Right atrium auricular region (tissue), 2 donors: Measurements from ENCODE around the gene ACO2. TPM values are rescaled to one million over a fixed set of nuclear protein-coding genes. Genes with fewer than 3 reads are reported as not detected.
"Not testable (repeated sequence)": the region's sequence is repeated elsewhere in the genome, so short reads cannot be mapped to it uniquely, and the experiment has no call there.

ENCODE experiments used
- DNase-seq: peaks from one replicate; pipeline ENCODE4 v3.0.0-alpha.2; 2019; ENCODE audit warnings: low spot score
- H3K27ac ChIP-seq, 2 donors: fragments of 200-600 bp; sonication (generic); 1 replicate in 1 of 2; 2 replicates in 1 of 2; pipeline ENCODE4 v1.5.1; 2016 to 2019
- H3K27me3 ChIP-seq, 2 donors: fragments of 200-600 bp; sonication (generic); one replicate each; pipeline versions ENCODE4 v1.5.1 to v1.6.0; 2017 to 2019
- H3K36me3 ChIP-seq: fragments of 200-600 bp; sonication (generic); one replicate; pipeline ENCODE4 v1.5.1; 2016
- H3K4me1 ChIP-seq, 2 donors: fragments of 200-600 bp; sonication (generic); one replicate each; pipeline versions ENCODE4 v1.5.1 to v1.6.0; 2017 to 2019
- H3K4me3 ChIP-seq, 2 donors: fragments of 200-600 bp; sonication (generic); 1 replicate in 1 of 2; 2 replicates in 1 of 2; pipeline ENCODE4 v1.5.1; 2017 to 2019; ENCODE audit warnings: mild to moderate bottlenecking in 1 of 2, moderate library complexity in 1 of 2
- H3K9me3 ChIP-seq, 2 donors: fragments of 200-600 bp; sonication (generic); one replicate each; pipeline ENCODE4 v1.5.1; 2019
- total RNA-seq, 2 donors: library from RNA; depleted of rRNA; stranded (reverse); fragments of >200 nt; gene quantifications; one replicate each; pipeline ENCODE4 v1.1.0, GENCODE V29; 2016
- TF ChIP-seq, protein P1 (sequence below), 2 donors: fragments of 200-600 bp; sonication (generic); IDR thresholded peaks; one replicate each; pipeline ENCODE4 v1.5.1; 2019; ENCODE audit warnings: antibody characterized with exemption in 2 of 2

The ACO2 gene
- total RNA-seq, 2 donors from 2014 or later, result 447 to 604 TPM

- peaks cover 0 to 41% of the 10 kb centered on the region in 2 donors for H3K4me1 ChIP-seq
- TF ChIP-seq, protein P1, sequence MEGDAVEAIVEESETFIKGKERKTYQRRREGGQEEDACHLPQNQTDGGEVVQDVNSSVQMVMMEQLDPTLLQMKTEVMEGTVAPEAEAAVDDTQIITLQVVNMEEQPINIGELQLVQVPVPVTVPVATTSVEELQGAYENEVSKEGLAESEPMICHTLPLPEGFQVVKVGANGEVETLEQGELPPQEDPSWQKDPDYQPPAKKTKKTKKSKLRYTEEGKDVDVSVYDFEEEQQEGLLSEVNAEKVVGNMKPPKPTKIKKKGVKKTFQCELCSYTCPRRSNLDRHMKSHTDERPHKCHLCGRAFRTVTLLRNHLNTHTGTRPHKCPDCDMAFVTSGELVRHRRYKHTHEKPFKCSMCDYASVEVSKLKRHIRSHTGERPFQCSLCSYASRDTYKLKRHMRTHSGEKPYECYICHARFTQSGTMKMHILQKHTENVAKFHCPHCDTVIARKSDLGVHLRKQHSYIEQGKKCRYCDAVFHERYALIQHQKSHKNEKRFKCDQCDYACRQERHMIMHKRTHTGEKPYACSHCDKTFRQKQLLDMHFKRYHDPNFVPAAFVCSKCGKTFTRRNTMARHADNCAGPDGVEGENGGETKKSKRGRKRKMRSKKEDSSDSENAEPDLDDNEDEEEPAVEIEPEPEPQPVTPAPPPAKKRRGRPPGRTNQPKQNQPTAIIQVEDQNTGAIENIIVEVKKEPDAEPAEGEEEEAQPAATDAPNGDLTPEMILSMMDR (IDR thresholded peaks at IDR 0.05), result no peak
- H3K36me3 ChIP-seq, result no peaks in the 10 kb centered on the region
- DNase-seq, result no peak
- H3K9me3 ChIP-seq, result no peaks in the 10 kb centered on the region
- H3K4me3 ChIP-seq, result no peak overlapping the region
- no peaks in the 10 kb centered on the region for H3K27me3 ChIP-seq
- H3K27ac ChIP-seq, result peak overlapping the region in 1 of 2 donors; percentile 31
Observed at GRCh38 chr22:41555325-41555982, 86.5 kb downstream of the ACO2 start.

DNA sequence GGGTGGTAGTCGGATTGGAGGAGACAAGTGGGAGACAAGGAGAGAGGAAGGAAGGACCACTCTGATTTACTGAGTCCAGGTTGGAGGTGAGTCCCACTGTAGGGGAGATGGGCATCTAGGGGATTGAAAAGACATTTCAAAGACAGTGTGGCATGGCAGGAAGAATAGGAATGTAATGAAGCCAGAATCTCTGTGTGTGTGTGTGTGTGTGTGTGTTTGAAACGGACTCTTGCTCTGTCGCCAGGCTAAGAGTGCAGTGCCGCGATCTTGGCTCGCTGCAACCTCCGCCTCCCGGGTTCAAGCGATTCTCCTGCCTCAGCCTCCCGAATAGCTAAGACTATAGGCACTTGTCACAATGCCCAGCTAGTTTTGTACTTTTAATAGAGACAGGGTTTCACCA lies 87.6 kb downstream of the ACO2 start:
- Histone ChIP-seq H3K9me3 (no peaks in the 10 kb centered on the region), H3K27ac (peak overlapping the region; percentile 80 to 81), H3K4me1 (peaks cover 0 to 42% of the 10 kb centered on the region in 2 donors), H3K36me3 (no peaks in the 10 kb centered on the region), H3K27me3 (no peaks in the 10 kb centered on the region), H3K4me3 (no peak overlapping the region)
- no peak for DNase-seq
- TF ChIP-seq, protein P1 (IDR thresholded peaks at IDR 0.05), result no peak

GRCh38 chr22:41557401-41558240 lies 88.7 kb downstream of the ACO2 start:
- no peaks in the 10 kb centered on the region for H3K36me3 ChIP-seq
- H3K4me1 ChIP-seq, result peaks cover 0 to 46% of the 10 kb centered on the region in 2 donors
- H3K9me3 ChIP-seq, result no peaks in the 10 kb centered on the region
- DNase-seq, result peak; percentile 80
- no peaks in the 10 kb centered on the region for H3K27me3 ChIP-seq
- H3K4me3 ChIP-seq, result peak overlapping the region in 1 of 2 donors; percentile 11
- H3K27ac ChIP-seq, result peak overlapping the region; percentile 80 to 81
- TF ChIP-seq, protein P1 (IDR thresholded peaks at IDR 0.05), result no peak

DNA sequence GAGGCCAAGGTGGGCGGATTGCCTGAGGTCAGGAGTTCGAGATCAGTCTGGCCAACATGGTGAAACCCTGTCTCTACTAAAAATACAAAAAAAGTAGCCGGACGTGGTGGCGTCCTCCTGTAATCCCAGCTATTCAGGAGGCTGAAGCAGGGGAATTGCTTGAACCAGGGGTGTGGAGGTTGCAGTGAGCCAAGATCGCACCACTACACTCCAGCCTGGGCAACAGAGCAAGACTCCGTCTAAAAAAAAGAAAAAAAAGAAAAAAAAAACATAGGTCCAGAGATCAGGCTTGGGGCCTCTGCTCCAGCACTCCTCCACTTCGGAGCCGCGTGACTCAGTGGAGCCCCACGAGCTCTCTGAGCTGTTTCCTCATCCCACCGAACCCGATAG lies 89.3 kb downstream of the ACO2 start:
- DNase-seq, H3K4me3 ChIP-seq, H3K27me3 ChIP-seq, H3K36me3 ChIP-seq, H3K9me3 ChIP-seq: not testable (repeated sequence)
- peak overlapping the region; percentile 80 to 81 for H3K27ac ChIP-seq
- H3K4me1 ChIP-seq, result peaks cover 0 to 52% of the 10 kb centered on the region in 2 donors

DNA sequence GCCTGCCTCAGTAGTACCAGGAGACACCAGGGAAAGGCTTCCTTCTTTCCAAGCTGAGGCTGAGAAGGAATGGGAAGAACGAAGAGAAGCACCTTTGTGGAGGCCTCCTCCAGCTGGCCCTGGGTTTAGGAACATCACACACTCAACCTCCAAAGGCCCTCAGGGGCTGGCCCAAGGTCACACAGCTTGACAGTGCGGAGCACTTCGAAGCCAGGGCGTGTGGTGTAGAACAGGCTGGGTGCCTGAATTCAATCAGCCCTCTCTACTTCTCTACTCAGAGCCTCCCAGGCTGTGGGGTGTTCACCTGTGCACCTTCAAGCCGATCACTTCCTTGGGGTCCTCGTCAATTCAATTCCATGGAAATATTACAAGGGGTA lies 91.2 kb downstream of the ACO2 start:
- Histone ChIP-seq H3K27ac (peak overlapping the region; percentile 92 to 95), H3K4me1 (peaks cover 0 to 62% of the 10 kb centered on the region in 2 donors), H3K9me3 (no peaks in the 10 kb centered on the region), H3K27me3 (no peaks in the 10 kb centered on the region), H3K36me3 (peaks cover 7% of the 10 kb centered on the region), H3K4me3 (peak overlapping the region; percentile 54 to 61)
- TF ChIP-seq, protein P1 (IDR thresholded peaks at IDR 0.05), result no peak
- no peak for DNase-seq

- H3K9me3 ChIP-seq, result no peaks in the 10 kb centered on the region
- TF ChIP-seq, protein P1 (IDR thresholded peaks at IDR 0.05), result no peak
- no peaks in the 10 kb centered on the region for H3K27me3 ChIP-seq
- peaks cover 0 to 61% of the 10 kb centered on the region in 2 donors for H3K4me1 ChIP-seq
- H3K27ac ChIP-seq, result peak overlapping the region; percentile 92 to 95
- H3K36me3 ChIP-seq, result peaks cover 7% of the 10 kb centered on the region
- no peak for DNase-seq
- H3K4me3 ChIP-seq, result peak overlapping the region; percentile 54 to 61
Observed at GRCh38 chr22:41561335-41561734, 92.4 kb downstream of the ACO2 start.
